ENCODE results near the gene KCMF1.

KCMF1 gene

DNA sequence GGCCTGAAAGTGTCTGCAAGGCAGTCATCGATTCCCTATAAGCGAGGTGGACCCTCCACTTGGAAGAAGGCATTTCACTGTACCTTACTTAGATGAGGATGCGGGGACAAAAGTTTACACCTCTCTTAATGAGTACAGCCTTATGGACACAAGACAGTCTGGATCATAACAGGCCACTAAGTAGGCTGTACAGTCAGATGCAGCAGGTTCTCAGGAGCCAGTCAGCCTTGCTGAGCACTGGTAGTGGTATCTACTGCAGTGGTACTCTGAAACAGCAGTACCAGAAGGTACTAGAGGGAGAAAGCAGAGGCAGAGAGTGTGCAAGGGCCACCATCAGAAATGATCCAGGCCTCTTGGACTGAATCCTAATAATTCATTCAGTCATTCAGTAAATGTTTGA, 77.6 kb downstream of the KCMF1 start:
- no peak overlapping the region for H3K4me3 ChIP-seq (ENCODE audit: low read depth, low read length)
- TF ChIP-seq, protein P1, sequence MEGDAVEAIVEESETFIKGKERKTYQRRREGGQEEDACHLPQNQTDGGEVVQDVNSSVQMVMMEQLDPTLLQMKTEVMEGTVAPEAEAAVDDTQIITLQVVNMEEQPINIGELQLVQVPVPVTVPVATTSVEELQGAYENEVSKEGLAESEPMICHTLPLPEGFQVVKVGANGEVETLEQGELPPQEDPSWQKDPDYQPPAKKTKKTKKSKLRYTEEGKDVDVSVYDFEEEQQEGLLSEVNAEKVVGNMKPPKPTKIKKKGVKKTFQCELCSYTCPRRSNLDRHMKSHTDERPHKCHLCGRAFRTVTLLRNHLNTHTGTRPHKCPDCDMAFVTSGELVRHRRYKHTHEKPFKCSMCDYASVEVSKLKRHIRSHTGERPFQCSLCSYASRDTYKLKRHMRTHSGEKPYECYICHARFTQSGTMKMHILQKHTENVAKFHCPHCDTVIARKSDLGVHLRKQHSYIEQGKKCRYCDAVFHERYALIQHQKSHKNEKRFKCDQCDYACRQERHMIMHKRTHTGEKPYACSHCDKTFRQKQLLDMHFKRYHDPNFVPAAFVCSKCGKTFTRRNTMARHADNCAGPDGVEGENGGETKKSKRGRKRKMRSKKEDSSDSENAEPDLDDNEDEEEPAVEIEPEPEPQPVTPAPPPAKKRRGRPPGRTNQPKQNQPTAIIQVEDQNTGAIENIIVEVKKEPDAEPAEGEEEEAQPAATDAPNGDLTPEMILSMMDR (IDR thresholded peaks at IDR 0.05; ENCODE audit: borderline replicate concordance, insufficient read depth, low read depth, low read length), result no peak

- no peak overlapping the region for H3K4me3 ChIP-seq (ENCODE audit: low read depth, low read length)
- TF ChIP-seq, protein P1 (IDR thresholded peaks at IDR 0.05; ENCODE audit: borderline replicate concordance, insufficient read depth, low read depth, low read length), result no peak
Measured at GRCh38 chr2:85049236-85049635, 78.3 kb downstream of the KCMF1 start.

GRCh38 chr2:85053802-85054201, 82.8 kb downstream of the KCMF1 start:
- TF ChIP-seq, protein P1 (IDR thresholded peaks at IDR 0.05; ENCODE audit: borderline replicate concordance, insufficient read depth, low read depth, low read length), result no peak
- H3K4me3 ChIP-seq (ENCODE audit: low read depth, low read length), result no peak overlapping the region

GRCh38 chr2:85057226-85057962, 86.4 kb downstream of the KCMF1 start:
- TF ChIP-seq, protein P1 (IDR thresholded peaks at IDR 0.05; ENCODE audit: borderline replicate concordance, insufficient read depth, low read depth, low read length), result no peak
- no peak overlapping the region for H3K4me3 ChIP-seq (ENCODE audit: low read depth, low read length)

- TF ChIP-seq, protein P1 (IDR thresholded peaks at IDR 0.05; ENCODE audit: borderline replicate concordance, insufficient read depth, low read depth, low read length), result no peak
- no peak overlapping the region for H3K4me3 ChIP-seq (ENCODE audit: low read depth, low read length)
Measured at GRCh38 chr2:85061896-85062295, 90.9 kb downstream of the KCMF1 start.

DNA sequence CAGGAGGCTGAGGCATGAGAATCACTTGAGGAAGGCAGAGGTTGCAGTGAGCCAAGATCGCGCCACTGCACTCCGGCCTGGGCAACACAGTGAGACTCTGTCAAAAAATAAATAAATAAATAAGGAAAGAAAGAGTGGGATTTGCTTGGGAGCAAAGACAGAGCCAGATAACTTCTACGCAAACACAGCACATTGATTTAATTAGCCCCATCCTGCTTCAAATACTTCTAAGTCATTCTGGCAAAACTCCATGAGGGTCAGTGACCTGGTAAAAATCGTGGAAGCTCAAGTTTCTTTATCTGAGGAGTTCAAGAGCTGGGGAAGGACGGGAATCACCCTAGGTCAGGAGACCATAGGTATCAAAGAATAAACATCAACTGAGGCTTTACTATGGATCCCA, 91.6 kb downstream of the KCMF1 start:
- TF ChIP-seq, protein P1 (IDR thresholded peaks at IDR 0.05; ENCODE audit: borderline replicate concordance, insufficient read depth, low read depth, low read length), result no peak
- H3K4me3 ChIP-seq (ENCODE audit: low read depth, low read length), result no peak overlapping the region

DNA sequence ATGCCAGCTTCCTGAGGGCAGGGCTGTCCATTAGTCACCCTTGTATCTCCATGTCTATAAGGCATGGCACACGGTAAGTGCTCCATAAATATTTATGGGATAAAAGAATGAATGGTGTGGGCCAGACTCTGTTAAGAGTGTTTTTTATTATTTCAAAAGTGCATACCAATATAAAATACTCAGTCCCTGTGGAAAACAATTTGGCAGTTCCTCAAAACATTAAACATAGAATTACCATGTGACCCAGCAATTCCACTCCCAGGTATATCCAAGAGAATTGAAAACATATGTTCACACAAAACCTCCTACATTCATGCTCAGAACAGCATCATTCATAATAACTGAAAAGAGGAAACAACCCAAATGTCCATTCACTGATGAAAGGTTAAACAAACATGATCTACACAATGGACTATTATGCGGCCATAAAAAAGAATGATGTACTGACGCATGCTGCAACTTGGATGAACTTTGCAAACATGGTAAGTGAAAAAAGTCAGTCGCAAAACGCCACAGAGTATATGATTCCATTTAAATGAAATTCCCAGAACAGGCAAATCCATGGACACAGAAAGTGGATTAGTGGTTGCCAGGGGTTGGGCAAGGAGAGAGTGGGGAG, 93.1 kb downstream of the KCMF1 start:
- TF ChIP-seq, protein P1 (IDR thresholded peaks at IDR 0.05; ENCODE audit: borderline replicate concordance, insufficient read depth, low read depth, low read length), result no peak
- H3K4me3 ChIP-seq (ENCODE audit: low read depth, low read length), result no peak overlapping the region
